ENCODE results near the gene RHBDL1. TPM values are rescaled to one million over a fixed set of nuclear protein-coding genes. Genes with fewer than 3 reads are reported as not detected.

Gene RHBDL1
- total RNA-seq, 1 experiment from 2014 or later, result 1.5 TPM

Other genes starting within 250 kb of the RHBDL1 start
- gene CAPN15, start 148.0 kb upstream of the RHBDL1 start, total RNA-seq (2022; extraction: Qiagen RNA extraction), result 43.1 to 85.3 TPM (median 79.8 TPM) in 5 replicates
- gene PRR35, start 115.3 kb upstream of the RHBDL1 start, total RNA-seq (2022; extraction: Qiagen RNA extraction), result 0.11 to 0.21 TPM (median 0.16 TPM) in 5 replicates
- gene NHLRC4, start 108.7 kb upstream of the RHBDL1 start, total RNA-seq (2022; extraction: Qiagen RNA extraction), result 0.18 to 0.31 TPM (median 0.23 TPM) in 5 replicates
- 29.7 to 46.5 TPM (median 42.0 TPM) in 5 replicates for gene PIGQ, start 105.7 kb upstream of the RHBDL1 start, total RNA-seq (2022; extraction: Qiagen RNA extraction)
- gene RAB40C, start 85.6 kb upstream of the RHBDL1 start, total RNA-seq (2022; extraction: Qiagen RNA extraction), result 13.6 to 21.0 TPM (median 19.8 TPM) in 5 replicates
- gene WFIKKN1, start 44.7 kb upstream of the RHBDL1 start, total RNA-seq (2022; extraction: Qiagen RNA extraction), result 0.10 to 0.22 TPM (median 0.17 TPM) in 5 replicates
- 80.2 to 152 TPM (median 145 TPM) in 5 replicates for gene METTL26, start 39.4 kb upstream of the RHBDL1 start, total RNA-seq (2022; extraction: Qiagen RNA extraction)
- 18.9 to 46.8 TPM (median 43.8 TPM) in 5 replicates for gene MCRIP2, start 33.8 kb upstream of the RHBDL1 start, total RNA-seq (2022; extraction: Qiagen RNA extraction)
- 15.6 to 33.0 TPM (median 31.9 TPM) in 5 replicates for gene WDR90, start 26.3 kb upstream of the RHBDL1 start, total RNA-seq (2022; extraction: Qiagen RNA extraction)
- 60.9 to 107 TPM (median 100 TPM) in 5 replicates for gene RHOT2, start 7.5 kb upstream of the RHBDL1 start, total RNA-seq (2022; extraction: Qiagen RNA extraction)
- gene STUB1, start 4.7 kb downstream of the RHBDL1 start, total RNA-seq (2022; extraction: Qiagen RNA extraction), result 81.2 to 132 TPM (median 119 TPM) in 5 replicates
- gene JMJD8, start 8.7 kb downstream of the RHBDL1 start, total RNA-seq (2022; extraction: Qiagen RNA extraction), result 59.4 to 85.3 TPM (median 82.4 TPM) in 5 replicates
- gene WDR24, start 14.7 kb downstream of the RHBDL1 start, total RNA-seq (2022; extraction: Qiagen RNA extraction), result 4.4 to 6.5 TPM (median 6.0 TPM) in 5 replicates
- gene FBXL16, start 30.1 kb downstream of the RHBDL1 start, total RNA-seq (2022; extraction: Qiagen RNA extraction), result 2.7 to 5.7 TPM (median 5.3 TPM) in 5 replicates
- gene METRN, start 39.4 kb downstream of the RHBDL1 start, total RNA-seq (2022; extraction: Qiagen RNA extraction), result 68.1 to 229 TPM (median 214 TPM) in 5 replicates
- 27.8 to 63.8 TPM (median 62.1 TPM) in 5 replicates for gene ANTKMT, start 45.5 kb downstream of the RHBDL1 start, total RNA-seq (2022; extraction: Qiagen RNA extraction)
- 3.5 to 7.1 TPM (median 6.3 TPM) in 5 replicates for gene CCDC78, start 50.8 kb downstream of the RHBDL1 start, total RNA-seq (2022; extraction: Qiagen RNA extraction)
- gene HAGHL, start 51.4 kb downstream of the RHBDL1 start, total RNA-seq (2022; extraction: Qiagen RNA extraction), result 13.9 to 21.0 TPM (median 20.3 TPM) in 5 replicates
- 19.6 to 27.7 TPM (median 25.6 TPM) in 5 replicates for gene CIAO3, start 65.3 kb downstream of the RHBDL1 start, total RNA-seq (2022; extraction: Qiagen RNA extraction)
- gene MSLN, start 85.1 kb downstream of the RHBDL1 start, total RNA-seq (2022; extraction: Qiagen RNA extraction), result 2.1 to 3.7 TPM (median 2.5 TPM) in 5 replicates
- 33.6 to 55.9 TPM (median 53.5 TPM) in 5 replicates for gene RPUSD1, start 112.7 kb downstream of the RHBDL1 start, total RNA-seq (2022; extraction: Qiagen RNA extraction)
- 15.9 to 33.5 TPM (median 29.7 TPM) in 5 replicates for gene CHTF18, start 112.9 kb downstream of the RHBDL1 start, total RNA-seq (2022; extraction: Qiagen RNA extraction)
- not detected in 5 replicates for gene GNG13, start 125.1 kb downstream of the RHBDL1 start, total RNA-seq (2022; extraction: Qiagen RNA extraction)